H9 (cell line): Measurements from ENCODE around the gene SRBD1. TPM values are rescaled to one million over a fixed set of nuclear protein-coding genes. Genes with fewer than 3 reads are reported as not detected.

ENCODE experiments used
- DNase-seq: peaks from one replicate; pipeline ENCODE4 v3.0.0-alpha.2; 2017
- H2AFZ ChIP-seq: one replicate; pipeline ENCODE4 v1.6.1; 2013; ENCODE audit warnings: mild to moderate bottlenecking, low read length, control low read depth, moderate library complexity
- H2AK5ac ChIP-seq: 2 replicates; pipeline ENCODE4 v1.6.1; 2013; ENCODE audit warnings: low read length, control low read depth, mixed read lengths; ENCODE audit not compliant: insufficient read length
- H2BK120ac ChIP-seq: one replicate; pipeline ENCODE4 v1.6.1; 2013; ENCODE audit warnings: low read depth, mild to moderate bottlenecking, low read length, control low read depth, inconsistent platforms; ENCODE audit not compliant: poor library complexity, severe bottlenecking
- H2BK12ac ChIP-seq: 2 replicates; pipeline ENCODE4 v1.6.1; 2013; ENCODE audit warnings: low read length, control low read depth, mixed read lengths, low read depth; ENCODE audit not compliant: insufficient read length
- H2BK15ac ChIP-seq: 2 replicates; pipeline ENCODE4 v1.6.1; 2013; ENCODE audit warnings: low read depth, low read length, control low read depth
- H2BK20ac ChIP-seq: one replicate; pipeline ENCODE4 v1.6.1; 2013; ENCODE audit warnings: low read depth, mild to moderate bottlenecking, low read length, control low read depth, inconsistent platforms; ENCODE audit not compliant: poor library complexity, severe bottlenecking
- H2BK5ac ChIP-seq: 2 replicates; pipeline ENCODE4 v1.6.1; 2013; ENCODE audit warnings: low read length, control low read depth, mixed read lengths; ENCODE audit not compliant: insufficient read length
- H3K14ac ChIP-seq: 2 replicates; pipeline ENCODE4 v1.6.1; 2013; ENCODE audit warnings: low read length, control low read depth; ENCODE audit not compliant: insufficient read depth
- H3K18ac ChIP-seq: 2 replicates; pipeline ENCODE4 v1.6.1; 2013; ENCODE audit warnings: low read depth, mild to moderate bottlenecking, mixed read lengths, low read length, control low read depth; ENCODE audit not compliant: insufficient read length
- H3K23ac ChIP-seq: 2 replicates; pipeline ENCODE4 v1.6.1; 2013; ENCODE audit warnings: low read length, control low read depth, mixed read lengths, low read depth; ENCODE audit not compliant: insufficient read length
- H3K23me2 ChIP-seq: 2 replicates; pipeline ENCODE4 v1.6.1; 2013; ENCODE audit warnings: low read depth, mild to moderate bottlenecking, mixed read lengths, low read length, control low read depth; ENCODE audit not compliant: insufficient read length, poor library complexity, severe bottlenecking
- H3K27ac ChIP-seq: 2 replicates; pipeline ENCODE4 v1.5.1; 2013; ENCODE audit warnings: low read length, control low read depth, mixed read lengths, low read depth; ENCODE audit not compliant: insufficient read length
- H3K27me3 ChIP-seq: 2 replicates; pipeline ENCODE4 v1.6.1; 2013; ENCODE audit warnings: low read length, control low read depth, inconsistent platforms; ENCODE audit not compliant: insufficient read depth
- H3K4ac ChIP-seq: 2 replicates; pipeline ENCODE4 v1.6.1; 2013; ENCODE audit warnings: low read depth, mild to moderate bottlenecking, control low read depth, inconsistent platforms, low read length, moderate library complexity
- H3K4me1 ChIP-seq: 2 replicates; pipeline ENCODE4 v1.6.1; 2013; ENCODE audit warnings: low read length, control low read depth, inconsistent platforms; ENCODE audit not compliant: insufficient read depth
- H3K4me2 ChIP-seq: 2 replicates; pipeline ENCODE4 v1.6.1; 2013; ENCODE audit warnings: low read length, control low read depth, mixed read lengths; ENCODE audit not compliant: insufficient read length, insufficient read depth
- H3K56ac ChIP-seq: 2 replicates; pipeline ENCODE4 v1.6.1; 2013; ENCODE audit warnings: low read depth, mild to moderate bottlenecking, mixed read lengths, low read length, control low read depth; ENCODE audit not compliant: insufficient read length
- H3K79me1 ChIP-seq: 2 replicates; pipeline ENCODE4 v1.6.1; 2013; ENCODE audit warnings: low read depth, mild to moderate bottlenecking, moderate library complexity, low read length, control low read depth, inconsistent platforms; ENCODE audit not compliant: insufficient read depth, poor library complexity, severe bottlenecking
- H3K79me2 ChIP-seq: 2 replicates; pipeline ENCODE4 v1.6.1; 2013; ENCODE audit warnings: low read length, control low read depth, inconsistent platforms; ENCODE audit not compliant: insufficient read depth
- H3K9ac ChIP-seq: 2 replicates; pipeline ENCODE4 v1.6.1; 2013; ENCODE audit warnings: low read length, control low read depth, mixed read lengths; ENCODE audit not compliant: insufficient read length; ENCODE audit errors: extremely low read depth
- H3K9me3 ChIP-seq: one replicate; pipeline ENCODE4 v1.6.1; 2013; ENCODE audit warnings: low read depth, low read length, inconsistent platforms; ENCODE audit not compliant: control insufficient read depth
- H3T11ph ChIP-seq: one replicate; pipeline ENCODE4 v1.6.1; 2013; ENCODE audit warnings: mild to moderate bottlenecking, low read length, control low read depth, inconsistent platforms
- H4K20me1 ChIP-seq: one replicate; pipeline ENCODE4 v1.6.1; 2013; ENCODE audit not compliant: control insufficient read depth, insufficient read length, insufficient read depth
- H4K5ac ChIP-seq: 2 replicates; pipeline ENCODE4 v1.6.1; 2013; ENCODE audit warnings: low read depth, mild to moderate bottlenecking, mixed read lengths, low read length, control low read depth; ENCODE audit not compliant: insufficient read length
- H4K8ac ChIP-seq: replicated peaks from 2 replicates; pipeline ENCODE4 v1.6.1; 2013; ENCODE audit warnings: low read length, control low read depth, mixed read lengths, low read depth; ENCODE audit not compliant: insufficient read length
- H4K91ac ChIP-seq: 2 replicates; pipeline ENCODE4 v1.6.1; 2013; ENCODE audit warnings: low read depth, mild to moderate bottlenecking, moderate library complexity, mixed read lengths, low read length, control low read depth; ENCODE audit not compliant: insufficient read length
- H3K27ac Mint-ChIP-seq, 3 experiments: 2 replicates in 2 of 3; 3 replicates in 1 of 3; pipeline ENCODE4 v1.8.0; 2020 to 2021; ENCODE audit warnings: mixed read lengths in 3 of 3, mild to moderate bottlenecking in 1 of 3, moderate library complexity in 1 of 3
- H3K27me3 Mint-ChIP-seq: 2 replicates; pipeline ENCODE4 v1.8.0; 2021; ENCODE audit warnings: low read depth, mild to moderate bottlenecking, moderate library complexity, mixed read lengths
- H3K36me3 Mint-ChIP-seq, 3 experiments: 2 replicates in 2 of 3; 3 replicates in 1 of 3; pipeline ENCODE4 v1.8.0; 2020 to 2021; ENCODE audit warnings: low read depth in 3 of 3, mixed read lengths in 3 of 3; ENCODE audit not compliant: insufficient read depth in 1 of 3
- H3K4me1 Mint-ChIP-seq, 2 experiments: 2 replicates each; pipeline ENCODE4 v1.8.0; 2020; ENCODE audit warnings: mixed read lengths in 2 of 2
- H3K4me3 Mint-ChIP-seq, 2 experiments: 2 replicates in 1 of 2; 3 replicates in 1 of 2; pipeline ENCODE4 v1.8.0; 2020 to 2021; ENCODE audit warnings: mild to moderate bottlenecking in 2 of 2, mixed read lengths in 2 of 2, moderate library complexity in 1 of 2
- H3K9me3 Mint-ChIP-seq, 2 experiments: 2 replicates in 1 of 2; 3 replicates in 1 of 2; pipeline ENCODE4 v1.8.0; 2020; ENCODE audit warnings: mild to moderate bottlenecking in 2 of 2, mixed read lengths in 2 of 2, moderate library complexity in 1 of 2
- WGBS: extraction: QIAGEN DNeasy Blood & Tissue Kit; methylation state at CpG from one replicate; pipeline ENCODE4 v1.1.7; 2013; ENCODE audit warnings: missing lambda C conversion rate, low lambda C conversion rate, mixed read lengths; ENCODE audit not compliant: insufficient read length; ENCODE audit errors: extremely low coverage; 5-methylcytosine and 5-hydroxymethylcytosine counted together
- total RNA-seq: library from RNA; stranded (reverse); gene quantifications from 2 replicates; pipeline ENCODE4 v1.2.1, GENCODE V29; 2021
- TF ChIP-seq, protein P1 (sequence below): fragments of 200-600 bp; sonication (generic); conservative IDR thresholded peaks from 3 replicates; pipeline ENCODE4 v1.8.0; 2021; ENCODE audit warnings: antibody characterized with exemption, mild to moderate bottlenecking

Gene SRBD1
- total RNA-seq, 1 experiment from 2014 or later, result 18.3 TPM

DNA sequence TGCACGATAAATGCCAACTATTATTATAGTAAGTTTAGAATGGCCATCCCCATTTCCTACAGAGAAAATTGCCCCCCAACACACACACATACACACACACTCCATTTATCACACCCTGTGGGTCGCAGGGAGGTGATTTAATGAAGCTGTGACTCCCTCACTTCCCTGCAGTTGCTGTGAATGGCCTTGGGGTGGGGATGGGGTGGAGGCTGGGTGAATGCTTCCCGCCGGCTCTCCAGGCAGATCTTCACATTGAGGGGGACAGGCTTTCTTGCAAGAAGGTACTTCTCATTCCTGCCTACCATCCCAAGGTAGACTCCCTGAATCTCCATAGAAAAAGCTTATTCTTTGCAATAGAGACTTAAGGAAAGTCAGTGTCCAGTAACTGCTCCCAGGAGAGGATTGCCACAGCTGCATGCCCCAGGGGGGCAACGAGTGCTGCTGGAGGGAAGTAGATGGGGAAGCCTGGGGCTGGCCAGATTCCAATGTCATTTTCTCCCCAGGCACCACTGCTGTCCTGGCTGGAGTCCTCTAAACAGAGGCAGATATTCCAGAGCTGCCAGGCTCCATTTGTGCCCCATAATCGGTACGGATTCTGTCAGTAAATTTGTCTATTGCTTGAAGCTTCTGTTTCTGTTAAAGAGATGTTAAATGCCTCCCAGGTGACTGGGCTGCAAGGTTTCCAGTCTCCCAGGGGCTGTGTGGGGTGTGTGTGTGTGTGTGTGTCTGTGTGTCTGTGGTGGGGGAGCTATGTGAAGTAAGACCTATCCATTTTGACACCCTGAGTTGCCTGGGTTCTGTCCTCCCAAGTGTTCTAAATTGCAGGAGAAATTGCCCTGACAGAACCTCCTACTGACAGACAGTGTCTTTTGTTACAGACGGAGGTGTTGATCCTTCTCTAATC is 265.5 kb downstream of the SRBD1 start:
- Histone ChIP-seq H2BK15ac (no peak overlapping the region), H2BK120ac (no peak overlapping the region), H2BK20ac (no peak overlapping the region), H3T11ph (no peak overlapping the region), H3K9me3 (no peaks in the 10 kb centered on the region), H2BK5ac (no peak overlapping the region), H2AFZ (no peak overlapping the region), H3K27me3 (no peaks in the 10 kb centered on the region), H3K18ac (no peak overlapping the region), H3K79me2 (no peaks in the 10 kb centered on the region), H3K23me2 (no peaks in the 10 kb centered on the region), H3K27ac (no peak overlapping the region), H4K8ac (no peak overlapping the region), H3K79me1 (no peaks in the 10 kb centered on the region), H2AK5ac (no peak overlapping the region), H3K4me1 (no peaks in the 10 kb centered on the region), H4K91ac (no peak overlapping the region), H3K4ac (no peak overlapping the region), H4K20me1 (no peaks in the 10 kb centered on the region), H4K5ac (no peak overlapping the region), H3K56ac (no peak overlapping the region), H3K9ac (no peak overlapping the region), H2BK12ac (no peak overlapping the region), H3K4me2 (no peak overlapping the region), H3K23ac (no peak overlapping the region), H3K14ac (no peak overlapping the region)
- DNase-seq, result no peak
- Mint-ChIP-seq H3K36me3 (no peaks in the 10 kb centered on the region; a peak in 1 of 7 replicates), H3K4me1 (peaks cover 12 to 22% of the 10 kb centered on the region in 2 experiments), H3K4me3 (no peak overlapping the region; a peak in 1 of 5 replicates), H3K9me3 (no peaks in the 10 kb centered on the region), H3K27ac (no peak overlapping the region; a peak in 1 of 7 replicates), H3K27me3 (peaks cover 3% of the 10 kb centered on the region)
- TF ChIP-seq, protein P1, sequence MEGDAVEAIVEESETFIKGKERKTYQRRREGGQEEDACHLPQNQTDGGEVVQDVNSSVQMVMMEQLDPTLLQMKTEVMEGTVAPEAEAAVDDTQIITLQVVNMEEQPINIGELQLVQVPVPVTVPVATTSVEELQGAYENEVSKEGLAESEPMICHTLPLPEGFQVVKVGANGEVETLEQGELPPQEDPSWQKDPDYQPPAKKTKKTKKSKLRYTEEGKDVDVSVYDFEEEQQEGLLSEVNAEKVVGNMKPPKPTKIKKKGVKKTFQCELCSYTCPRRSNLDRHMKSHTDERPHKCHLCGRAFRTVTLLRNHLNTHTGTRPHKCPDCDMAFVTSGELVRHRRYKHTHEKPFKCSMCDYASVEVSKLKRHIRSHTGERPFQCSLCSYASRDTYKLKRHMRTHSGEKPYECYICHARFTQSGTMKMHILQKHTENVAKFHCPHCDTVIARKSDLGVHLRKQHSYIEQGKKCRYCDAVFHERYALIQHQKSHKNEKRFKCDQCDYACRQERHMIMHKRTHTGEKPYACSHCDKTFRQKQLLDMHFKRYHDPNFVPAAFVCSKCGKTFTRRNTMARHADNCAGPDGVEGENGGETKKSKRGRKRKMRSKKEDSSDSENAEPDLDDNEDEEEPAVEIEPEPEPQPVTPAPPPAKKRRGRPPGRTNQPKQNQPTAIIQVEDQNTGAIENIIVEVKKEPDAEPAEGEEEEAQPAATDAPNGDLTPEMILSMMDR, result peak; percentile 27; the same call in 2 of the 3 replicates
- WGBS, result no CpG with 5 or more reads among the region's 8 CpGs
